Subcutaneous abdominal adipose tissue (tissue), 5 donors: ENCODE measurements around the gene THEMIS2.
"Not testable (repeated sequence)": the region's sequence is repeated elsewhere in the genome, so short reads cannot be mapped to it uniquely, and the experiment has no call there.

Experiments
- H3K27ac ChIP-seq: one replicate; pipeline ENCODE4 v1.7.0; 2013; ENCODE audit warnings: low read depth, mild to moderate bottlenecking, inconsistent platforms, low read length, moderate library complexity
- H3K27me3 ChIP-seq, 5 donors: one replicate each; pipeline ENCODE4 v1.7.0; 2013; ENCODE audit warnings: low read length in 5 of 5, inconsistent platforms in 1 of 5; ENCODE audit not compliant: control insufficient read depth in 5 of 5, insufficient read depth in 4 of 5
- H3K36me3 ChIP-seq, 5 donors: one replicate each; pipeline ENCODE4 v1.7.0; 2013; ENCODE audit warnings: low read length in 5 of 5; ENCODE audit not compliant: control insufficient read depth in 5 of 5, insufficient read depth in 5 of 5
- H3K4me1 ChIP-seq, 5 donors: one replicate each; pipeline ENCODE4 v1.7.0; 2013; ENCODE audit warnings: low read length in 5 of 5, mild to moderate bottlenecking in 3 of 5, moderate library complexity in 1 of 5; ENCODE audit not compliant: control insufficient read depth in 5 of 5, insufficient read depth in 5 of 5
- H3K4me3 ChIP-seq, 5 donors: one replicate each; pipeline ENCODE4 v1.7.0; 2013; ENCODE audit warnings: low read length in 5 of 5, low read depth in 1 of 5
- H3K9ac ChIP-seq, 5 donors: one replicate each; pipeline ENCODE4 v1.7.0; 2013; ENCODE audit warnings: low read length in 5 of 5, mild to moderate bottlenecking in 4 of 5, moderate library complexity in 3 of 5
- H3K9me3 ChIP-seq, 5 donors: one replicate each; pipeline ENCODE4 v1.7.0; 2013; ENCODE audit warnings: low read length in 5 of 5; ENCODE audit not compliant: control insufficient read depth in 5 of 5
- donor health status: healthy.
- donor health status: healthy.
- donor health status: healthy.
- donor health status: healthy.
- donor health status: healthy.

Gene THEMIS2

GRCh38 chr1:27872059-27872801, at the start of gene THEMIS2:
TSS of gene THEMIS2 (plus strand) at chr1:27872544. CDS start at chr1:27872572, 28 bp downstream.
- Histone ChIP-seq H3K9me3 (no peaks in the 10 kb centered on the region), H3K27me3 (no peaks in the 10 kb centered on the region), H3K27ac (peak within 1 kb of the TSS; percentile 50), H3K4me1 (peaks cover 0 to 46% (median 26%) of the 10 kb centered on the region in 5 donors), H3K9ac (peak within 1 kb of the TSS in 4 of 5 donors; percentile 52 to 87 (median 82)), H3K4me3 (peak within 1 kb of the TSS; percentile 76 to 89 (median 83)), H3K36me3 (peaks cover 0 to 9% (median 4%) of the 10 kb centered on the region in 5 donors)

- Histone ChIP-seq H3K36me3 (peaks cover 26 to 53% (median 40%) of the 10 kb centered on the region in 5 donors), H3K4me1 (no peaks in the 10 kb centered on the region), H3K27ac (no peak overlapping the region), H3K4me3 (no peak overlapping the region), H3K27me3 (no peaks in the 10 kb centered on the region), H3K9ac (no peak overlapping the region), H3K9me3 (no peaks in the 10 kb centered on the region)
Observed at GRCh38 chr1:27823784-27824183, 48.6 kb upstream of the THEMIS2 start.

DNA sequence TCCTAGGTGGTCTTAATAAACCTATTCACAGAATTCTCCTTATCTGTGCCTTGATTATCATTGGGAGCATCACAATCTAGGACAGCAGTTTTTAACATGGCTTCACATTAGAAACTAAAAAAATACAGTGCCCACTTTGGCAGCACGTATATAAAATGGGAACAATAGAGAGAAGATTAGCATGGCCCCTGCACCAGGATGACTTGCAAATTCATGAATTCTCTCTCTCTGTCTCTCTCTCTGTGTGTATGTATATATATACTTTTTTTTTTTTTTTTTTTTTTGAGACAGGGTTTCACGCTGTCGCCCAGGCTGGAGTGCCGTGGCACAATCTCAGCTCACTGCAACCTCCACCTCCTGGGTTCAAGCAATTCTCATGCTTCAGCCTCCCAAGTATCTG, 47.9 kb upstream of the THEMIS2 start:
- Histone ChIP-seq H3K9ac (no peak overlapping the region), H3K36me3 (peaks cover 23 to 47% (median 33%) of the 10 kb centered on the region in 5 donors), H3K27me3 (no peaks in the 10 kb centered on the region)

GRCh38 chr1:27829339-27829960, 42.9 kb upstream of the THEMIS2 start:
- Histone ChIP-seq H3K9ac (peak overlapping the region in 1 of 5 donors; percentile 97), H3K36me3 (peaks cover 9 to 20% (median 17%) of the 10 kb centered on the region in 5 donors), H3K4me1 (peaks cover 0 to 21% (median 19%) of the 10 kb centered on the region in 5 donors), H3K27ac (peak overlapping the region; percentile 83), H3K4me3 (peak overlapping the region in 2 of 5 donors; percentile 85 to 93)
- H3K9me3 ChIP-seq, H3K27me3 ChIP-seq: not testable (repeated sequence)

More for the DNA sequence above, 47.9 kb upstream of the THEMIS2 start:
- H3K9me3 ChIP-seq: no peaks in the 10 kb centered on the region
- H3K27ac ChIP-seq: no peak overlapping the region
- no peaks in the 10 kb centered on the region for H3K4me1 ChIP-seq
- H3K4me3 ChIP-seq: no peak overlapping the region

GRCh38 chr1:27830621-27831440, 41.5 kb upstream of the THEMIS2 start, which contains the start of gene PPP1R8:
TSS of gene PPP1R8 (plus strand) at chr1:27830782. CDS start at chr1:27830836, 54 bp downstream.
- peak within 1 kb of the TSS; percentile 77 to 99 (median 91) for H3K9ac ChIP-seq
- peaks cover 10 to 19% (median 18%) of the 10 kb centered on the region in 5 donors for H3K36me3 ChIP-seq
- H3K27ac ChIP-seq: peak within 1 kb of the TSS; percentile 83
- no peaks in the 10 kb centered on the region for H3K9me3 ChIP-seq
- peaks cover 0 to 21% (median 19%) of the 10 kb centered on the region in 5 donors for H3K4me1 ChIP-seq
- no peaks in the 10 kb centered on the region for H3K27me3 ChIP-seq
- peak within 1 kb of the TSS; percentile 78 to 93 (median 85) for H3K4me3 ChIP-seq

DNA sequence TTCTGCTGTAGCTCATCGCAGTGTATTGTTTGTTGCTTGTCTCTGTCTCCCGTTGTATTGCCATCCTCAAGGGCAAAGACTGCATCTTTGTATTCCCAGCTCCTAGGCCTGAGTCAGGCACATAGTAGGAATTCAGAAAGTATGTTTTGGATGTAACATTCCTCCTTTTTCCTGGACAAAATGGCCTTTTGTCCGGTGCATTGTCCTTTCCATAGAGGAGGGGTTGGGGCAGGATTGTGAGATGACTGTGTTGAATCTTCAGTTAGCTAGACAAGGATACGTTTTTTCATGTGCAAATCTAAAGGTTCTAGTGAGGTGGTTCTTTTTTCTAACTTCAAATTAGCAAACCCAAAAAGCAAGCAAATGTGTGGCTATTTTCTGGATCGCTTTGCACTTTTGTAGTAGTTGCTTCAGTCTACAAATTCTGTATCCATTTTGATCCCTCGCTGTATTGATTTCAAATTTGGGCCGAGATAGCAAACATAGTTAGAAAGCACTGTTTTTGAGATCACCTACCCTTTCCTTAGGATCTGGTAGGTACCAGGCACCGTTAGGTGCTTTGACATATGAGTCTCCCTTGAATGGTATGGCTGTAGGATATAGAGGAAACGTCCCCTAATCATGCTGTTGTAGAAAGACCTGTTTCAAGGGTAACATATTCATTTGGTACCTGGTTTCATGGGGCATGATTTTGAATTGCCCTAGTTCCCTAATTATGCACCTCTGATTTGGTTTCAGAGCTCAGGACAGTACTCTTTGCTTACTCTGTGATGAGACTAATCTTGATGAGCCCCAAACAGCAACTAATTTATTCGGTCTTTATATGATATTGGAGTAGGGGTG, 40.6 kb upstream of the THEMIS2 start:
- Histone ChIP-seq H3K4me3 (peak overlapping the region; percentile 78 to 92 (median 85)), H3K27me3 (no peaks in the 10 kb centered on the region), H3K9ac (peak overlapping the region; percentile 77 to 99 (median 91)), H3K27ac (no peak overlapping the region), H3K36me3 (peaks cover 10 to 18% (median 15%) of the 10 kb centered on the region in 5 donors), H3K4me1 (peaks cover 0 to 21% (median 19%) of the 10 kb centered on the region in 5 donors), H3K9me3 (no peaks in the 10 kb centered on the region)

GRCh38 chr1:27832762-27833161, 39.6 kb upstream of the THEMIS2 start:
- Histone ChIP-seq H3K4me3 (no peak overlapping the region), H3K27me3 (no peaks in the 10 kb centered on the region), H3K9me3 (no peaks in the 10 kb centered on the region), H3K36me3 (peaks cover 10 to 18% (median 15%) of the 10 kb centered on the region in 5 donors), H3K27ac (no peak overlapping the region), H3K9ac (no peak overlapping the region), H3K4me1 (peaks cover 0 to 21% (median 19%) of the 10 kb centered on the region in 5 donors)

DNA sequence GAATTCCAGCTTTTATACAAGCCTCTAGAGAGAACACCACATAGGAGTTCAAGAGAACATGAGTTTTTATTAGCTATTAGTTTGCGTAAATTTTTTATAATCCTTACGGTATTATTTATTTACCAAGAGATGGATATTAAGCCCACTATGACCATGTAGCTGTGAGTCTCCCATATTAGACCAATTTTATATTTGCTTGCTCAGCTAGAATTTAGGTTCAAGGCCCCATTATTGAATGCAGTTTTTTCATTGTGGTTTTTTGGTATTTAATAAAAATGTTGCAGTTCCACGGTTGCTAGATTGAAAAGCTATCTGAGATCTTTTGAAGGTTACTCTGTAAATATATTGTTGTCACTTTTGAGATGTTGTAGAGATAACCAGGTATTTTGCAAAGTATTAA, 38.9 kb upstream of the THEMIS2 start:
- H3K4me3 ChIP-seq: no peak overlapping the region
- no peak overlapping the region for H3K27ac ChIP-seq
- no peak overlapping the region for H3K9ac ChIP-seq
- H3K27me3 ChIP-seq: no peaks in the 10 kb centered on the region
- H3K9me3 ChIP-seq: no peaks in the 10 kb centered on the region
- peaks cover 0 to 21% (median 19%) of the 10 kb centered on the region in 5 donors for H3K4me1 ChIP-seq
- peaks cover 10 to 18% (median 15%) of the 10 kb centered on the region in 5 donors for H3K36me3 ChIP-seq

- Histone ChIP-seq H3K4me3 (no peak overlapping the region), H3K9ac (peak overlapping the region in 1 of 5 donors; percentile 32), H3K36me3 (peaks cover 16 to 32% (median 28%) of the 10 kb centered on the region in 5 donors), H3K9me3 (no peaks in the 10 kb centered on the region), H3K27ac (no peak overlapping the region), H3K27me3 (no peaks in the 10 kb centered on the region), H3K4me1 (peaks cover 0 to 17% (median 15%) of the 10 kb centered on the region in 5 donors)
Observed at GRCh38 chr1:27835046-27835445, 37.3 kb upstream of the THEMIS2 start.
